Breast epithelium (tissue), 4 donors: ENCODE data around the gene FDX2. TPM values are rescaled to one million over a fixed set of nuclear protein-coding genes. Genes with fewer than 3 reads are reported as not detected.

Source experiments
- DNase-seq, 2 donors: peaks; one replicate each; pipeline ENCODE4 v3.0.0-alpha.2; 2019; ENCODE audit warnings: low spot score in 2 of 2
- H3K27ac ChIP-seq, 2 donors: fragments of 200-600 bp; sonication (generic) in 1 of 2; one replicate each; pipeline ENCODE4 v1.5.1; 2016 to 2019; ENCODE audit warnings: mild to moderate bottlenecking in 1 of 2
- H3K27me3 ChIP-seq, 2 donors: fragments of 200-600 bp; sonication (generic) in 1 of 2; one replicate each; pipeline versions ENCODE4 v1.5.1 to v1.6.0; 2017 to 2019; ENCODE audit warnings: control low read depth in 1 of 2, mild to moderate bottlenecking in 1 of 2
- H3K36me3 ChIP-seq: fragments of 200-600 bp; one replicate; pipeline ENCODE4 v1.5.1; 2019
- H3K4me1 ChIP-seq, 2 donors: fragments of 200-600 bp; sonication (generic); one replicate each; pipeline ENCODE4 v1.5.1; 2016 to 2019; ENCODE audit warnings: control low read depth in 1 of 2
- H3K4me3 ChIP-seq, 3 donors: fragments of 200-600 bp; sonication (generic); 1 replicate in 2 of 3; 2 replicates in 1 of 3; pipeline ENCODE4 v1.5.1; 2016 to 2019; ENCODE audit warnings: mild to moderate bottlenecking in 3 of 3, moderate library complexity in 2 of 3
- H3K9me3 ChIP-seq, 2 donors: fragments of 200-600 bp; sonication (generic) in 1 of 2; one replicate each; pipeline ENCODE4 v1.5.1; 2016 to 2019; ENCODE audit warnings: control low read depth in 1 of 2
- POLR2A ChIP-seq: fragments of 450-650 bp; IDR thresholded peaks from one replicate; pipeline ENCODE4 v1.6.1; 2016; ENCODE audit warnings: antibody characterized with exemption, mild to moderate bottlenecking, moderate library complexity
- POLR2AphosphoS5 ChIP-seq, 3 donors: sonication (generic); formaldehyde crosslinking; IDR thresholded peaks; one replicate each; pipeline ENCODE4 v1.6.1; 2017; ENCODE audit warnings: antibody characterized with exemption in 3 of 3
- intact Hi-C: fragments of 100-400 bp; cut with DNase I; formaldehyde crosslinking; loops from one replicate; pipeline ENCODE4 v1.15.1; 2023; ENCODE audit warnings: low total_unique reads
- total RNA-seq, 3 donors: library from RNA; depleted of rRNA; stranded (reverse); fragments of >200 nt; gene quantifications; one replicate each; pipeline ENCODE4 v1.1.0, GENCODE V29; 2016
- TF ChIP-seq, protein P1 (sequence below), 3 donors: fragments of 450-650 bp; IDR thresholded peaks; one replicate each; pipeline ENCODE4 v1.5.1; 2016 to 2017; ENCODE audit warnings: antibody characterized with exemption in 3 of 3, mild to moderate bottlenecking in 3 of 3, moderate library complexity in 3 of 3

Gene FDX2
- total RNA-seq, 3 donors from 2014 or later: 14.7 to 19.9 (median 15.7) TPM

DNA sequence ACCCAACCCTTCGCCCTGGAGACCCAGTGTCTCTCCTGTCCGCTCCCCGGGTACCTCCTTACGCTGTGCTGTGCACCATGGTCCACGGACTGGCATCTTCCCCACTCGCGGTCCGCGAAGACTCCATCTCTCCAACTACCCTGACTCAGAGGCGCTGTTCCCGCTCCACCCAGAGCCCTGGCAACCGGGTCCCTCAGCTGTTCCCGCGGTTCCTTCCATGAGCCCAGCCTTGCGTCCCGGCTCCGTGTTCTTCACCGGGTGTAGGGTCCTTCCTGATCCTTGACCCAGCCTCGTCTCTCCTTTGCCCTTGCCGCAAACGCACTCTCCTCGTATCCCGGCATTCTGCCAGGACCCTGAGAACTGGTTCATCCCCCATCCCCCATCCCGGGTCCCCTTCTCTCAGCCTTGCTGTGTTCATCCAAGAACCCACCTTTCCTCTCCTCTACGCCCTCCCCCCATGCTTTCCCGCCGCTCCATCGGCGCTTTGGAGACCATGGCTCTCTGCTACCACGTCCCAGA lies 25.4 kb downstream of the FDX2 start:
- Histone ChIP-seq H3K4me3 (peak overlapping the region; percentile 26 to 72 (median 54)), H3K9me3 (no peaks in the 10 kb centered on the region), H3K36me3 (no peaks in the 10 kb centered on the region), H3K27me3 (peaks cover 23 to 69% of the 10 kb centered on the region in 2 donors), H3K4me1 (peaks cover 26% of the 10 kb centered on the region in 2 donors), H3K27ac (no peak overlapping the region)
- no peak for TF ChIP-seq POLR2AphosphoS5 (IDR thresholded peaks at IDR 0.05)
- TF ChIP-seq, protein P1, sequence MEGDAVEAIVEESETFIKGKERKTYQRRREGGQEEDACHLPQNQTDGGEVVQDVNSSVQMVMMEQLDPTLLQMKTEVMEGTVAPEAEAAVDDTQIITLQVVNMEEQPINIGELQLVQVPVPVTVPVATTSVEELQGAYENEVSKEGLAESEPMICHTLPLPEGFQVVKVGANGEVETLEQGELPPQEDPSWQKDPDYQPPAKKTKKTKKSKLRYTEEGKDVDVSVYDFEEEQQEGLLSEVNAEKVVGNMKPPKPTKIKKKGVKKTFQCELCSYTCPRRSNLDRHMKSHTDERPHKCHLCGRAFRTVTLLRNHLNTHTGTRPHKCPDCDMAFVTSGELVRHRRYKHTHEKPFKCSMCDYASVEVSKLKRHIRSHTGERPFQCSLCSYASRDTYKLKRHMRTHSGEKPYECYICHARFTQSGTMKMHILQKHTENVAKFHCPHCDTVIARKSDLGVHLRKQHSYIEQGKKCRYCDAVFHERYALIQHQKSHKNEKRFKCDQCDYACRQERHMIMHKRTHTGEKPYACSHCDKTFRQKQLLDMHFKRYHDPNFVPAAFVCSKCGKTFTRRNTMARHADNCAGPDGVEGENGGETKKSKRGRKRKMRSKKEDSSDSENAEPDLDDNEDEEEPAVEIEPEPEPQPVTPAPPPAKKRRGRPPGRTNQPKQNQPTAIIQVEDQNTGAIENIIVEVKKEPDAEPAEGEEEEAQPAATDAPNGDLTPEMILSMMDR (IDR thresholded peaks at IDR 0.05): no peak
- TF ChIP-seq POLR2A: no peak
- DNase-seq: no peak
- intact Hi-C loops: no loop called here

DNA sequence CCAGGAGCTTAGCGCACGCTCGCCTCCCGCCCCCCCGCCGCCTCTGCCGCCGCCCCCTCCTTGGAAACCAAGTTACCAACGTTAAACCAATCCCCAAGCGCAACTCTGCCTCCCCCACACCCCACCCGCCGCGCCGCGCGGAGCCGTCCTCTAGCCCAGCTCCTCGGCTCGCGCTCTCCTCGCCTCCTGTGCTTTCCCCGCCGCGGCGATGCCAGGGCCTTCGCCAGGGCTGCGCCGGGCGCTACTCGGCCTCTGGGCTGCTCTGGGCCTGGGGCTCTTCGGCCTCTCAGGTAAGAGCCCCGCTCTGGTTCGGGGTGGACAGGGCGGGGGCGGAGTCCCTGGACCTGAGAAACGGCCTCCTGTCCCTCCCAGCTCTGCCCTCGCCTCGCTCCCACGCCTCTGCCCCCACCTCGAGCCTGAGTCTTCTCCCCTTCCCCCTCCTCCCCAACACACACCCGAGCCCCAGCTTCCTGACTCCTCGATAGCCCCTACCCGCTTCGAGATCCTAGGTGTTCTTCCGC lies 25.9 kb downstream of the FDX2 start, which contains the start of gene ICAM5:
Gene ICAM5 (plus strand): TSS at position 117 of the 521 bp plus-strand sequence. CDS start 92 bp downstream, at position 209.
- Histone ChIP-seq H3K27me3 (peaks cover 20 to 64% of the 10 kb centered on the region in 2 donors), H3K4me1 (peaks cover 22% of the 10 kb centered on the region in 2 donors), H3K36me3 (no peaks in the 10 kb centered on the region), H3K27ac (peak within 1 kb of the TSS in 1 of 2 donors; percentile 0), H3K9me3 (no peaks in the 10 kb centered on the region), H3K4me3 (peak within 1 kb of the TSS; percentile 26 to 72 (median 54))
- intact Hi-C loops: no loop called here
- TF ChIP-seq POLR2A: no peak
- TF ChIP-seq, protein P1 (IDR thresholded peaks at IDR 0.05): no peak
- TF ChIP-seq POLR2AphosphoS5 (IDR thresholded peaks at IDR 0.05): no peak
- no peak for DNase-seq

DNA sequence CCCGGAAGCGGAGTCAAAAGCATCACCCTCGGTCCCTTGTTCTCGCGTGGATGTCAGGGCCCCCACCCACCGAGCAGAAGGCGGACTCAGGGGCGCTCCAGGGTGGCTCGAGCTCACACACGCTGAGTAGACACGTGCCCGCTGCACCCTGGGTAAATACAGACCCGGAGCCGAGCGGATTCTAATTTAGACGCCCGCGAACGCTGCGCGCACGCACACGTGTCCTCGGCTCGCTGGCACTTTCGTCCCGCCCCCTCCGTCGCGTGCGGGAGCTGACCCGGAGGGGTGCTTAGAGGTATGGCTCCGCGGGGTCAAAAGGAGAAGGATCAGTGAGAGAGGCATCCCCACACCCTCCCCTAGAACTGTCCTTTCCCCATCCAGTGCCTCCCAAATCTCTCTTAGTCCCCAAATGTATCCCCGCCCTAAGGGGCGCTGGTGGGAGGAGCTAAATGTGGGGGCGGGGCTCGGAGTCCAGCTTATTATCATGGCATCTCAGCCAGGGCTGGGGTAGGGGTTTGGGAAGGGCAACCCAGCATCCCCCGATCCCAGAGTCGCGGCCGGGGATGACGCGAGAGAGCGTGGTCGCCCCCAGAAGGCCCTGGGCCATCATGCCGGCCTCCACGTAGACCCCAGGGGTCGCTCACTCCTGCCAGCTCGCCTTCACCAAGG lies 26.5 kb downstream of the FDX2 start:
- Histone ChIP-seq H3K4me3 (peak overlapping the region; percentile 7 to 72 (median 54)), H3K36me3 (no peaks in the 10 kb centered on the region), H3K4me1 (peaks cover 22% of the 10 kb centered on the region in 2 donors), H3K27me3 (peaks cover 20 to 58% of the 10 kb centered on the region in 2 donors), H3K27ac (peak overlapping the region in 1 of 2 donors; percentile 0), H3K9me3 (no peaks in the 10 kb centered on the region)
- no peak for DNase-seq
- intact Hi-C loops: no loop called here
- TF ChIP-seq POLR2A: no peak
- no peak for TF ChIP-seq POLR2AphosphoS5 (IDR thresholded peaks at IDR 0.05)
- TF ChIP-seq, protein P1 (IDR thresholded peaks at IDR 0.05): no peak

DNA sequence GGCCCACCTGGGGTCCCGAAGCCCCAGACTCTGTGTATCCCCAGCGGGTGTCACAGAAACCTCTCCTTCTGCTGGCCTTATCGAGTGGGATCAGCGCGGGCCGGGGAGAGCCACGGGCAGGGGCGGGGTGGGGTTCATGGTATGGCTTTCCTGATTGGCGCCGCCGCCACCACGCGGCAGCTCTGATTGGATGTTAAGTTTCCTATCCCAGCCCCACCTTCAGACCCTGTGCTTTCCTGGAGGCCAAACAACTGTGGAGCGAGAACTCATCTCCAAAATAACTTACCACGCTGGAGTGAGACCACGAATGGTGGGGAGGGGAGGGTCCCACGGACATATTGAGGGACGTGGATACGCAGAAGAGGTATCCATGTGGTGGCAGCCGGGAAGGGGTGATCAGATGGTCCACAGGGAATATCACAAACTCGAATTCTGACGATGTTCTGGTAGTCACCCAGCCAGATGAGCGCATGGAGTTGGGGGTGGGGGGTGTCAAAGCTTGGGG lies 27.1 kb downstream of the FDX2 start:
- intact Hi-C loops: no loop called here
- DNase-seq: no peak
- Histone ChIP-seq H3K27ac (peak overlapping the region in 1 of 2 donors; percentile 0), H3K9me3 (no peaks in the 10 kb centered on the region), H3K36me3 (no peaks in the 10 kb centered on the region), H3K4me3 (peak overlapping the region in 2 of 3 donors; percentile 54 to 72), H3K4me1 (peaks cover 22% of the 10 kb centered on the region in 2 donors), H3K27me3 (peaks cover 20 to 52% of the 10 kb centered on the region in 2 donors)
- TF ChIP-seq, protein P1 (IDR thresholded peaks at IDR 0.05): no peak
- no peak for TF ChIP-seq POLR2AphosphoS5 (IDR thresholded peaks at IDR 0.05)
- no peak for TF ChIP-seq POLR2A
